NCI-H1417 treated with DMSO at 0.1 percent for 48 hours (cell line): ENCODE data around the gene SHISA8.
A peak's percentile ranks its signal among the peaks of the same experiment; 100 is the strongest.
"Not testable (repeated sequence)": the region's sequence is repeated elsewhere in the genome, so short reads cannot be mapped to it uniquely, and the experiment has no call there.

Experiments used
- DNase-seq: peaks from one replicate; lab custom pipeline; 2025; lab: John Stamatoyannopoulos, UW

The SHISA8 gene

DNA sequence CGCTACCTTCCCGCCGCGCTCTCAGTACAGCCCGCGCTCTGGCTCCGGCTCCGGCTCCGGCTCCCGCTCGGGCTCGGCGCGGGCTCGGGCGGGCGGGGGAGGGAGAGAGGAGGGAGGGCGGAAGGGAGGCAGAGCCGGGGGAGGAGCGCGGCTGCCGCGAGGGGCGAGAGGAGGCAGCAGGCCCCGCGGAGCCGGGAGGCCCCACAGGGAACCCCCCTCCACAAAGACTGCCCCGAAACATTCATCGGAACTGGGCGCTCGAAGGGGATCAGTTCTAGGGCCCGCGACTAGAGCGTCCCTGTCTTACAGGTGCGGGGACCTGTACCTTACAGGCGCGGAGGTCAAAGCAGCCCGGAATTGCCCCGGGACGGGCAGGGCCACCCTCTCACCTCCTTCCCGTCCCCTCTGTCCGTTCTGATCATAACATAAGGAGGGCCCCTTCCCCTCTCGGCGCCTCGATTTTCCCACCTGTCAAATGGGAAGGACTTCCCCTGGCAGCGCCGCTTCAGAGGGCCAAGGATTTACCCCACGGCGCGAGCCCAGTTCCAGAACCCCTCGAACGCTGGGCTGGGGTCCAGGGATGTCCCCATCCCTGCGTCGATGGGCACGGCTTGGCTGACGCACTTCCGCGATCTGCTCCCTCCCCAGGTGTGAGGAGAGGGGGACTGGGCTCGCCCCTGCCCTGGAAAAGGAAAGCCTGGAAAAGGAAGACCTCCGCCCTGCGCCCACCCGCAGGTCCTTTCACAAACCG, at the start of gene SHISA8:
SHISA8 (minus strand) TSS at position 40 of the 751 bp plus-strand sequence. CDS start 407 bp downstream, outside the sequence.
- no peak for DNase-seq

- no peak for DNase-seq
Measured at GRCh38 chr22:41964112-41964491, 49.2 kb upstream of the SHISA8 start.

GRCh38 chr22:41963453-41964111, 48.7 kb upstream of the SHISA8 start:
- no peak for DNase-seq

DNA sequence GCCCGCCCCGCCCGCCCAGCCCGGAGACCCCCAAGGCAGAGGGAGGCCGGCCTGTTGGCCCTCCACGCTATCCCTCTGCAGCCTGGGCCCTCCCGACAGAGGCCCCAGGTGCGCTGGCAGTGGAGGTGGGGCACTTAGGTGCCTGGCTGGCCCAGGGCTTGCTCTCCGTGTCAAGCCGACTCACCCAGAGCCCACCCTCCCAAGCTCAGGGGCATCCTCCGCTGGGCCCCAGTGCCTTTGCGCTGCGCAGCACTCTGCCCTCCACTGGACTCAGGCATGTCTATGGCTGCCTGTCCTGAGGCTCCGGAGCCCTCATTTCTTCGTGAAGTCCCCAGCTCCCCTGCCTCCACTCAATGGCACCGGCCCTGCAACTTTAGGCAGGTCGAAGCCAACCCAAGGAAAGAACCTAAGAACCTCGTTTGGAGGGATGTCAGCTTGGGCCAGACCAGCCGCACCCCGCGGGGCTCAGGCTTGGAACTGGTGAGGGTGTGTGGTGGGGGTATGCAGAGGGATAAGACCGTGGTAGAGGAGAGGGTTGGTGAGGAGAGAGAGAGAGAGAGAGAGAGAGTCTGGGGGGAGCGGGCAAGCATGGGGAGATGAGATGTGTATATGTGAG, 43.2 kb upstream of the SHISA8 start:
- DNase-seq, result no peak

- no peak for DNase-seq
Measured at GRCh38 chr22:41952713-41953112, 37.8 kb upstream of the SHISA8 start.

DNA sequence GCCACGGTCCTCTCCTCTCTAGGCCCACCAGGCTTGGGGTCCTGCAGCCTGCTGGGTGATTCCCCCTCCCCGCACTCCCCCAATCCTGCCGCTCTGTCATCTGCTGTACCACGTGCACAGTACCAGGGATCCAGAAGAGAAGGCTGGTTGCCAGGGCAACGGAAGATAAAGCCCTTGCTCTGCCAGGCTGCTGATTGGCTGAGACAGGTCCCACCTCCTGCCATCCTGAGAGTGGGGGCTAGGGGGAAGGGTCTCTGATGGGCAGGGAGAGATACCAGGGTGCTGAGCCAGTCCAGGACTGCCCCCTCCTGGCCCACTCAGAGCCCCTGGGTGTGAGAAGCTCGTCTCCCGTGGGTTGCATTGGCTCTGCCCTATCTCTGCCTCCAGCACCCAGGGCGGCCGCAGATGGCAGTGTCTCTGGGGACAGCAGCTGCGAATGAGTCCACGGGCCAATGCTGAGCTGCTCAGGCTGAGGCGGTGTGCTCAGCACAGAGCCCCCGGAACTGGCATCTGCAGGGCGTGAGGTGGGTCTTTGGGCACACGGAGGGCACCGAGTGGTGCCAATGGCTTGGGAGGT, 37.1 kb upstream of the SHISA8 start, which contains the start of gene SMIM45:
SMIM45 (plus strand) TSS at position 253 of the 577 bp plus-strand sequence.
- no peak for DNase-seq

DNA sequence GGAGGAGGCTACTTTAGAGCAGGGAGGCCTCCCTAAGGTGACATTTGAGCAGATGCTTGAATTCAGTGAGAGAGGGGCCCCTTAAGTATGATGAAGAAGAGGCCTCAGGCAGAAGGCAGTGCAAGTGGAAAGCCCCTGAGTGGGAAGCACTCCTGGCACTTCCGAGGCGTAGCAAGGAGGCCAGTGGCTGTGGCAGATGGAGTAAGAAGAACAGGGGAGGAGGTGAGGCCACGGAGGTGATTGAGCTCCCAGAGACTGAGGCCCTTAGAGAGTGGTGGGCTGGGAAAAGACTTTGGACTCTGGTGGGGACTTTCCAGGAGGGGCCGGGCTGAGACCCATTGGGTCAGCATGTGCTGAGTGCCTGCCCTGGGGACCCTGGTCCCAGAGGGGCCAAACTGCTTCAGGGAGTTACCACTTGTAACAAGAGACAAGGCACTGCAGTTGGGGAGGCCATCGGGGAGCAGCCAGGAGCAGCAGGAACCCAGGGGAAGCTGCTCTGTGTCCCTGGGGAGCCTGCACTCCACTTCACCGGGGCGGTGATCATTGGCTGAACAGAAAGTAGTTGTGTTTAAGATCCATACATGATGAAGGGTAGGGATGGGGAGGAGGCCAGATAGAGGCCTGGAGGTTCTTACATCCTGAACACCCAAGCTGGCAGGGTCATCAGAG, 34.6 kb upstream of the SHISA8 start:
- DNase-seq, result no peak

- DNase-seq, result not testable (repeated sequence)
Measured at GRCh38 chr22:41948928-41949296, 34.0 kb upstream of the SHISA8 start.

DNA sequence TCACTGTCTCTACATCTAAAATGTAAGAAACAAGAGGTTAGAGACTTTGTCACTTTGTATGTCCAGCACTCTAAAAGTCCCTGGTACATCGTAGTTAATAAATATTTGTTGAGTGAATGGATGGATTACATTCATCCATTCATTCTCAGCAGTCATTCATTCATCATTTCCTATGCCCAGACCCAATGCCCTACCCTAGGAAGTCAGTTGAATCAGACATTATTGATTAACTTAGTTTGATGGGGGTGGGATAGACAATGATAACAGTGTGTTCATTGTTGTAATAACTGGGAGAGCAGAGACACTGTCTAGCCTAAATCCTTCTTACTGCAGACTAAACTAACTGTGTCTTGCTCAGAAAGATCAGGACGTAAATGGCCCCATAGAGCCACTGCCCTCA, 33.3 kb upstream of the SHISA8 start:
- DNase-seq, result no peak

DNA sequence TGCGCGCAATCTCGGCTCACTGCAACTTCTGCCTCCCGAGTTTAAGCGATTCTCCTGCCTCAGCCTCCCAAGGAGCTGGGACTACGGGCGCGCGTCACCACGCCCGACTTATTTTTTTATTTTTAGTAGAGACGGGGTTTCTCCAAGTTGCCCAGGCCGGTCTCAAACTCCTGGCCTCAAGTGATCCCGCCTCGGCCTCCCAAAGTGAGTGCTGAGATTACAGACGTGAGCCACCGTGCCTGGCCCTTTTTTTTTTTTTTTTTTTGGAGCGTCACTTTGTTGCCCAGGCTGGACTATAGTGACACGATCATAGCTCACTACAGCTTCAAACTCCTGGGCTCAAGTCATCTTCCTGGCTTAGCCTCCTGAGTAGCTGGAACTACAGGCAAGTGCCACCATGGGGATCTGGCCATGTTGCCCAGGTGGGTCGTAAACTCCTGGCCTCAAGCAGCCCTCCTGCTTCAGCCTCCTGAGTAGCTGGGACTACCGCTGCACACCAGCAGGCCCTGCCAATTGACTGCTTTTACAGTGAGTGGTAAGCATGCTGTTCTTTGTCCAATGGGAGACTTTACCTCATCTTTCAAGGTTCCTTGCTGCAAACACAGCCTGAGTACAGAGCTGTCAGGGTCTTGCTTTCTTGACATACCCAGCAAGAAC, 32.7 kb upstream of the SHISA8 start:
- no peak for DNase-seq

DNA sequence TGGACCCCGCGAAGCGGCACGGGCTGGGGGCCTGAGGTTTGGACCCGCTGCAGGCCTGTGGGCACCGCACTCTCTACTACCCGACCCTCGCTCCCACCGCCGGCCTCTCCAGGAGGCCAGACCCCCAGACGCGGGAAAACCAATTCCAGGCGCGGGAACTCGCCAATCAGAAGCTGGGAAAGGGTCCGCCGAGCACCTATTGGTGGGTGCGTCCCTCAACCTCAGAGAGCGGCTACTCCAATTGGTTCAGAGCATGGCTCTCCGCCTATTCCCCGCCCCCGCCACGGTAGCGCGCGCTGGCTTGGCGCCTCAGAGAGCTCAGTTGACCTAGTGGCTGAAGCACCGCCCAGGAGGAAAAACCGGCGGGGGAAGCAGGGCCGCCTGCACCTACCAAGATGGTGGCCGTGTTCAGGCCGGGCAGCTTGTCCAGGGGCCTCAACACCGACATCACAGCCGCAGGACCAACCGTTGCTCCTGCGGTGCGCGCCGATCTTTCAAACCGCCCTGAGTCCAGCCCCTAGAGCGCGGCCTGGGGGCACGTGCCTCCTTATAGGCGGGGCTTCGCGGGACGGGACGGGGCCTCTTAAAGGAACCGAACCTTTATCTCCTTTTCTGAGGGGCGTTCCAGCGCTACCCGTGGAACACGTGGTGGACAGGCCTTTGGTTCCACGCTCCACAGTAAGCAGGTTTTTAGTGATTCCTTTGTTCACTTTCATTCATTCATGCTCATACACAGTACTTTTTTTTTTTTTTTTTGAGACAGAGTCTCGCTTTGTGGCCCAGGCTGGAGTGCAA, 32.0 kb upstream of the SHISA8 start, which contains the start of gene CENPM:
CENPM (minus strand) TSS at position 524 of the 795 bp plus-strand sequence; CDS start at position 448, 76 bp downstream.
- DNase-seq, result peak; percentile 81

DNA sequence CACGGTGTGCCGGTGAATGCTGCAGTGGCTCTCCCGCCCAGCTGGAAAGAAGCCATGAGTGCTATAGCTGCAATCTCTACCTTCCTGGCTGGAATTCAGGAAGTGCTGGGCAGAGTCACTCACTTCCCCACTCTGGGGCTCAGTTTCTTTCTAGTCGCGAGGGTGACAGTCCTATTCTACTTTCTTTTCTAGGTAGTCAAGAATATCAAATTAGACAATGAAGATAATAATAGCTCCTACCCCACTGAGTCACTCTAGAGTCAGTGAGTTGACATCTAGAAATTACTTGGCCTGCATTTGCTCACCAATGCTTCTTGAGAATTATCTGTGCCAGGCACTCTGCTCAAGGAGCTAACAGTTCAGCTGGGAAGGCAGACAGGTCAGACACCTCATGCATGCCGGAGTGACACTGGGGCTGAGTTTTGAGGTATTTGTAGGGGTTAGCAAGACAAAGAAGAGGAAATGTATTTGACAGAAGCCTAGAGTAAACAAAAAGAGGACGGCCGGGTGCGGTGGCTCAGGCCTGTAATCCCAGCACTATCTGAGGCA, 28.9 kb upstream of the SHISA8 start:
- DNase-seq, result no peak

DNA sequence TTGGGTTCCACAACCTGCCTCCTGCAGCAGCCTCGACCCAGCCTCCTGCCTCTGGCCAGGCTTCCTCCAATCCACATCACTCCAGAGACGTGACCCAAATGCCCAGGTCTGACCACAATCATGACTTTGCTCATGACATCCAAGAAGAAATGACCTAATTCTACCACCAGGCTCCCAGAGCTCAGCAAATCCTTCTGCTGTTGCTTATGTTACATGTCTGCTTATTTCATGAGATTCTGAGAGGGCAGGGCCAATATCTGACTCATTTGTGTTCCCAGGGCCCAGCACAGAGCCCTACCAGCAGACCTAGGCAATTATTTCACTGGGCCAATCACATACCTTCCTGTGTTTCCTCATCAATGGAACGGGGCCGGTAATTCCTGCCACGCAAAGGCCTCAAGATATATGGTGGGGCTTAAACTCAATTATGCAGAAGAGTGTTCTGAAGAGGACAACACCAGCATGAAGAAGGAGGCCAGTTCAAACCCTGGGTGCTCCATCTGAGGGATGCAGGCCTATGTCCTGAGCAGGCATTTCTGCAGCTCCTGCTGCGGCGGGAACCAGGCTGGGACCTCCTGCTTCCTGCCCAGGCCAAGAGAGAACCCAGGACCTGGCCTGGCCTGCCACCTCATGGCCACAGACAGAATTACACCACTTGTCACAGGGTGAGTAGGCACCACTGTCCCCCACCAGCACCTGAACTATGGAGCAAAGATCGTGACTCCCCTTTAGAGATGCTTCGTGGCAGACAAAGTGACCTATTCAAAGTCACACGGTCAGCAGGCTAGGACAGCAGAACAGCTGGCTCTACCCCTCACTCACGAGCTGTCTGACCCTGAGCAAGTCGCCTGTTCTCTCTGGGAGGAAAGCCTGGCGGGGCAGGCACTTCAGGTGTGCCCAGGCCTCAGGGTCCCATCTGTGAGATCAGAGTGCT, 26.2 kb upstream of the SHISA8 start:
- no peak for DNase-seq

DNA sequence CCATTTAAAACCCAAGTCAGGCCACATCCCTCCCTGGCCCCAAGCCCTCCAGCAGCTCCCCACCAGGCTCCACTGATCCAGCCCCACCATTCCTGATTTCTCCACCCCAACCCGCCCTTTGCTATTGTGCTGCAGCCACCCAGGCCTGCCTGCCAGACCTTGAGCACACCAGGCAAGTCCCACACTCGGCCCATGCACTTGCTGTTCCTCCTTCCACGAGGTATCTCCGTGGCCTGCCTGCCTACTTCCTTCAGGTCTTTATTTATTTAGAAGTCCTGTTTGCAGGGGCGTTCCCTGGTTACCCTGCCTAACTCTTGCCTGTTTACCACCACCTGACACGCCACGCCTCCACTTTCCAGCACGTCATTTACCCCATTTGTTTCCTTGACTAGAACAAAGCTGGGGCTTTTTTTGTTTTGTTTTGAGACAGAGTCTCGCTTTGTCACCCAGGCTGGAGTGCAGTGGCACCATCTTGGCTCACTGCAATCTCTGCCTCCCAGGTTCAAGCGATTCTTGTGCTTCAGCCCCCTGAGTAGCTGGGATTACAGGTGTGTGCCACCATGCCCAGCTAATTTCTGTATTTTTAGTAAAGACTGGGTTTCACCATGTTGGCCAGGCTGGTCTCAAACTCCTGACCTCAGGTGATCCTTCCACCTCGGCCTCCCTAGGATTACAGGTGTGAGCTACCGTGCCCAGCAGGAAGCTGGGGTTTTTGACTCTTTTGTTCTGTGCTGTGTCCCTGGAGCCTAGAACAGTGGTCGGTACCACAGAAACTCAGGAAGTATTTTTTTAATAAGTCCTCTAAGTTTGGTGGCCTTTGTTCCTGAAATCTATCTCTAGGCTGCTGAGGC, 25.3 kb upstream of the SHISA8 start:
- no peak for DNase-seq

GRCh38 chr22:41936894-41937169, 22.0 kb upstream of the SHISA8 start:
- no peak for DNase-seq

DNA sequence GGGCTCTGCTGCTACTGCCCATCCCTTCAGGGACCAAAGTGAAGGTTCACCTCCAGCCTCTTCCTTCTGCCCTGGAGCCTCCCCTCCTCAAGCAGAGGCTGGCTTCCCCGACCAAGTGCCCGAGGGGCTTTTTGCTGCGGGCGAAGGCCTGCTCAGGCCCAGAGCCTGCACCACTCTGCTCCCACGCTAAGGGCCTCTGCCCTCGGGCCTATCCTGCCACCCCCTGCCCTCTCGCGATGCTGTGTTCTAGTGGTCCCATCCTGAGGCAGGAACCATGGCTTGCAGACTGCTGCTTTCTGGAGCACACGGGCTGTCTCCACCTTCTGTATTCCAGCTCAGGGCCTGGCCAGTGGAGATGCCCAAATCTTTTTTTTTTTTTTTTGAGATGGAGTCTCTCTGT, 20.6 kb upstream of the SHISA8 start:
- DNase-seq, result no peak

DNA sequence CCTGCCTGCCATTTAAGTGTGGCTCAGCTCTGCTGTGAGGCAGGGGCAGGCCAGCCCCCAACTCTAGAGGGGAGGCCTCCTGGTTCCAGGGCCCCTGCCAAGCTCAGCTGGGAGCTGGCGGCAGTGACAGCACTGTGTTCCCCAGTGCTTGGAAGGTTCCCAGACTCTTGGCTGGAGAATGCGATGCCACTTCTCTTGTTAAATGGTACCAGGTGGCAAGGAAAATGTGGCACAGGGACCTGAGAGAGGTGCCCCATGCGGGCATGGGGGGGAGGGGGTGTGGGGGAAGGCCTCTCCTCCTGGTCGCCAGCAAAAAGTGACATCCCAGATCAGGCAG, 20.1 kb upstream of the SHISA8 start:
- DNase-seq, result no peak

GRCh38 chr22:41934284-41935014, 19.6 kb upstream of the SHISA8 start:
- DNase-seq, result no peak
